H1 (cell line): ENCODE data around the gene MDC1. TPM values are rescaled to one million over a fixed set of nuclear protein-coding genes. Genes with fewer than 3 reads are reported as not detected.

Experiments
- CTCF ChIA-PET: fragments of 300-600 bp; sonication (Branson Sonifier 250); formaldehyde crosslinking; loops from one replicate; lab custom pipeline; 2021; ENCODE audit not compliant: partially characterized antibody; lab: Charles Lee
- POLR2A ChIA-PET: fragments of 300-600 bp; sonication (Branson Sonifier 250); formaldehyde crosslinking; loops from one replicate; lab custom pipeline; 2021; ENCODE audit warnings: inconsistent platforms; ENCODE audit not compliant: partially characterized antibody; lab: Charles Lee
- DNase-seq, 2 experiments: peaks; one replicate each; pipeline versions ENCODE4 v3.0.0 to v3.0.0-alpha.2; 2010 to 2022; ENCODE audit warnings: low spot score in 2 of 2, low read depth in 1 of 2, mixed read lengths in 1 of 2
- FAIRE-seq: peaks from 2 replicates; lab custom pipeline; 2011; peaks lifted over from hg19 to GRCh38; lab: Jason Lieb, UNC
- H2AFZ ChIP-seq: 2 replicates; pipeline ENCODE4 v1.8.1; 2012; ENCODE audit warnings: low read length, inconsistent platforms
- H2AK5ac ChIP-seq: 2 replicates; pipeline ENCODE4 v1.6.1; 2013; ENCODE audit warnings: low read depth, low read length
- H2BK120ac ChIP-seq: replicated peaks from 2 replicates; pipeline ENCODE3; 2013; ENCODE audit warnings: low read depth, low read length, inconsistent platforms
- H2BK12ac ChIP-seq: 2 replicates; pipeline ENCODE4 v1.6.1; 2013; ENCODE audit warnings: low read depth, low read length
- H2BK15ac ChIP-seq: 2 replicates; pipeline ENCODE4 v1.6.1; 2013; ENCODE audit warnings: low read length
- H2BK20ac ChIP-seq: 2 replicates; pipeline ENCODE4 v1.6.1; 2013; ENCODE audit warnings: low read length
- H2BK5ac ChIP-seq: 2 replicates; pipeline ENCODE4 v1.6.1; 2013; ENCODE audit warnings: low read depth, low read length
- H3K14ac ChIP-seq: 2 replicates; pipeline ENCODE4 v1.6.1; 2013; ENCODE audit warnings: inconsistent platforms; ENCODE audit not compliant: insufficient read length
- H3K18ac ChIP-seq: 2 replicates; pipeline ENCODE4 v1.6.1; 2013; ENCODE audit warnings: low read length; ENCODE audit errors: extremely low read depth
- H3K23ac ChIP-seq: 2 replicates; pipeline ENCODE4 v1.6.1; 2013; ENCODE audit warnings: inconsistent platforms; ENCODE audit not compliant: insufficient read length
- H3K23me2 ChIP-seq: 2 replicates; pipeline ENCODE4 v1.6.1; 2013; ENCODE audit warnings: low read depth, low read length
- H3K27ac ChIP-seq: 2 replicates; pipeline ENCODE4 v1.6.1; 2011; ENCODE audit warnings: low read depth, low read length, inconsistent platforms
- H3K27me3 ChIP-seq, 4 experiments: replicated peaks in 1 of 4; 1 replicate in 1 of 4; 2 replicates in 3 of 4; pipeline versions ENCODE4 v1.6.1 to v1.8.1; 2011 to 2013; ENCODE audit warnings: low read length in 3 of 4, mild to moderate bottlenecking in 3 of 4, inconsistent platforms in 2 of 4, mixed read lengths in 2 of 4, moderate library complexity in 1 of 4; ENCODE audit not compliant: control insufficient read depth in 3 of 4, insufficient read depth in 3 of 4; ENCODE audit errors: extremely low read depth in 1 of 4
- H3K36me3 ChIP-seq, 4 experiments: 2 replicates each; pipeline versions ENCODE4 v1.6.1 to v1.8.1; 2011 to 2013; ENCODE audit warnings: mild to moderate bottlenecking in 4 of 4, low read length in 3 of 4, moderate library complexity in 2 of 4, control low read depth in 1 of 4, inconsistent platforms in 1 of 4; ENCODE audit not compliant: insufficient read depth in 4 of 4, control insufficient read depth in 2 of 4
- H3K4ac ChIP-seq: replicated peaks from 2 replicates; pipeline ENCODE3; 2013; ENCODE audit warnings: low read length, low read depth, mixed read lengths, inconsistent platforms; ENCODE audit not compliant: insufficient read length
- H3K4me1 ChIP-seq, 4 experiments: replicated peaks in 1 of 4; 1 replicate in 1 of 4; 2 replicates in 3 of 4; pipeline versions ENCODE4 v1.6.1 to v1.8.1; 2011 to 2013; ENCODE audit warnings: low read length in 3 of 4, inconsistent platforms in 2 of 4, mixed read lengths in 1 of 4; ENCODE audit not compliant: insufficient read depth in 4 of 4, control insufficient read depth in 3 of 4
- H3K4me2 ChIP-seq, 2 experiments: 2 replicates each; pipeline versions ENCODE4 v1.6.1 to v1.8.1; 2011 to 2013; ENCODE audit warnings: low read depth in 2 of 2, low read length in 2 of 2, control low read depth in 1 of 2, inconsistent platforms in 1 of 2, mild to moderate bottlenecking in 1 of 2; ENCODE audit not compliant: insufficient read depth in 1 of 2
- H3K4me3 ChIP-seq, 4 experiments: fragments of 200-600, 300-600 bp in 1 of 4; sonication (generic), shearing (Covaris generic), sonication (Bioruptor Twin) in 1 of 4; 2 replicates each; pipeline versions ENCODE4 v1.5.1 to v1.8.1; 2011 to 2016; ENCODE audit warnings: low read length in 4 of 4, low read depth in 3 of 4, control low read depth in 2 of 4, inconsistent platforms in 2 of 4, mild to moderate bottlenecking in 2 of 4, mixed read lengths in 1 of 4, moderate library complexity in 1 of 4; ENCODE audit not compliant: insufficient read depth in 2 of 4; ENCODE audit errors: extremely low read depth in 1 of 4
- H3K56ac ChIP-seq: replicated peaks from 2 replicates; pipeline ENCODE3; 2013; ENCODE audit warnings: low read depth, mild to moderate bottlenecking, mixed read lengths, low read length, inconsistent platforms; ENCODE audit not compliant: insufficient read length
- H3K79me1 ChIP-seq: 2 replicates; pipeline ENCODE4 v1.6.1; 2013; ENCODE audit warnings: low read depth, low read length, control low read depth
- H3K79me2 ChIP-seq, 2 experiments: 2 replicates each; pipeline versions ENCODE4 v1.6.1 to v1.8.1; 2012 to 2013; ENCODE audit warnings: low read length in 2 of 2, mild to moderate bottlenecking in 2 of 2, inconsistent platforms in 1 of 2; ENCODE audit not compliant: insufficient read depth in 2 of 2, control insufficient read depth in 1 of 2
- H3K9ac ChIP-seq, 4 experiments: replicated peaks in 1 of 4; 1 replicate in 1 of 4; 2 replicates in 3 of 4; pipeline versions ENCODE4 v1.6.1 to v1.8.1; 2011 to 2013; ENCODE audit warnings: low read depth in 3 of 4, low read length in 3 of 4, control low read depth in 2 of 4, mild to moderate bottlenecking in 2 of 4, moderate library complexity in 2 of 4, inconsistent platforms in 1 of 4; ENCODE audit errors: extremely low read depth in 1 of 4
- H3K9me3 ChIP-seq, 2 experiments: 2 replicates each; pipeline versions ENCODE4 v1.6.1 to v1.8.1; 2012 to 2013; ENCODE audit warnings: mild to moderate bottlenecking in 2 of 2, moderate library complexity in 2 of 2, control low read depth in 1 of 2, inconsistent platforms in 1 of 2, low read depth in 1 of 2, low read length in 1 of 2, mixed read lengths in 1 of 2; ENCODE audit not compliant: insufficient read depth in 2 of 2
- H4K20me1 ChIP-seq, 2 experiments: replicated peaks in 1 of 2; 2 replicates each; pipeline versions ENCODE3 to v1.8.1; 2011 to 2013; ENCODE audit warnings: inconsistent platforms in 2 of 2, low read length in 2 of 2, mild to moderate bottlenecking in 1 of 2; ENCODE audit not compliant: insufficient read depth in 2 of 2, control insufficient read depth in 1 of 2
- H4K5ac ChIP-seq: 2 replicates; pipeline ENCODE4 v1.6.1; 2013; ENCODE audit warnings: low read length, low read depth, mixed read lengths, inconsistent platforms; ENCODE audit not compliant: insufficient read length
- H4K8ac ChIP-seq: 2 replicates; pipeline ENCODE4 v1.8.0; 2013; ENCODE audit warnings: mild to moderate bottlenecking, moderate library complexity, low read length, inconsistent platforms; ENCODE audit not compliant: insufficient read depth; ENCODE audit errors: extremely low read depth
- H4K91ac ChIP-seq: replicated peaks from 2 replicates; pipeline ENCODE3; 2013; ENCODE audit warnings: low read length, mixed read lengths, inconsistent platforms; ENCODE audit not compliant: insufficient read length
- ATF2 ChIP-seq: IDR thresholded peaks from 2 replicates; pipeline ENCODE4 v1.6.1; 2012; ENCODE audit warnings: low read length, inconsistent platforms
- CBX5 ChIP-seq: fragments of 300-800, 300-1000 bp; sonication (generic); IDR thresholded peaks from 2 replicates; pipeline ENCODE4 v1.7.1; 2016; ENCODE audit warnings: antibody characterized with exemption, low read length, low read depth
- CHD2 ChIP-seq: IDR thresholded peaks from 2 replicates; pipeline ENCODE4 v1.6.1; 2012; ENCODE audit warnings: low read length, improper control_type of control experiment
- E2F6 ChIP-seq: IDR thresholded peaks from 2 replicates; pipeline ENCODE4 v1.6.1; 2012; ENCODE audit warnings: inconsistent platforms
- KDM1A ChIP-seq: fragments of 200-600, 300-600 bp; sonication (generic); IDR thresholded peaks from 2 replicates; pipeline ENCODE4 v1.7.1; 2016; ENCODE audit warnings: mild to moderate bottlenecking, low read length, borderline replicate concordance
- SAP30 ChIP-seq: fragments of 300-600 bp; sonication (generic); IDR thresholded peaks from 2 replicates; pipeline ENCODE4 v1.7.1; 2012; ENCODE audit warnings: low read length, moderate library complexity, mild to moderate bottlenecking, inconsistent platforms; ENCODE audit not compliant: insufficient read depth, insufficient replicate concordance
- SRF ChIP-seq: IDR thresholded peaks from 2 replicates; pipeline ENCODE4 v1.6.1; 2011; ENCODE audit warnings: mild to moderate bottlenecking, low read depth, low read length, moderate library complexity
- TAF7 ChIP-seq: optimal IDR thresholded peaks from 2 replicates; pipeline ENCODE3; 2011; ENCODE audit warnings: low read depth, mild to moderate bottlenecking, inconsistent platforms, low read length, moderate library complexity, borderline replicate concordance
- TCF12 ChIP-seq: IDR thresholded peaks from 2 replicates; pipeline ENCODE4 v1.6.1; 2011; ENCODE audit warnings: low read depth, mild to moderate bottlenecking, low read length
- TEAD4 ChIP-seq: IDR thresholded peaks from 2 replicates; pipeline ENCODE4 v1.6.1; 2012; ENCODE audit warnings: low read depth, low read length, inconsistent platforms, mixed read lengths
- ZNF274 ChIP-seq: IDR thresholded peaks from 2 replicates; pipeline ENCODE4 v1.7.0; 2012; ENCODE audit warnings: low read length, borderline replicate concordance; ENCODE audit errors: extremely low read depth
- WGBS, 2 experiments: shearing (Covaris generic) in 1 of 2; methylation state at CpG; one replicate each; pipeline versions ENCODE4 v1.1.6 to v1.1.7; 2013 to 2015; ENCODE audit warnings: low lambda C conversion rate in 2 of 2, mixed read lengths in 2 of 2, inconsistent platforms in 1 of 2, low coverage in 1 of 2, missing lambda C conversion rate in 1 of 2; ENCODE audit not compliant: insufficient replicate concordance in 2 of 2, insufficient coverage in 1 of 2, insufficient read length in 1 of 2; ENCODE audit errors: extremely low coverage in 1 of 2, missing lambda C conversion rate in 1 of 2; 5-methylcytosine and 5-hydroxymethylcytosine counted together
- polyA plus RNA-seq, 7 experiments: library from polyadenylated mRNA; depleted of rRNA in 3 of 7; stranded (reverse) in 5 of 7; unstranded in 2 of 7; fragments of >200 nt in 5 of 7; fragments of 200-250 nt in 2 of 7; gene quantifications; 1 replicate in 5 of 7; 2 replicates in 1 of 7; 4 replicates in 1 of 7; pipeline versions ENCODE4 v1.2.1 to v1.2.3, GENCODE V29; 2011 to 2013; ENCODE audit warnings: missing spikeins in 2 of 7, mixed read lengths in 2 of 7
- total RNA-seq: library from RNA; stranded (reverse); fragmentation: NEBNext Ultra II Directional; extraction: Animal tissue kit (Norgen Biotek cat#: 25700); gene quantifications from 2 replicates; pipeline ENCODE4 v1.2.1, GENCODE V29; 2021

Gene MDC1
- total and polyA plus RNA-seq, 2 of the 8 experiments (the other 6 are each of a cell fraction or from before 2014, with no cell fraction given): 29.9 to 81.1 TPM

GRCh38 chr6:30712441-30712945 lies 4.6 kb downstream of the MDC1 start:
- Histone ChIP-seq H3K27ac (no peak overlapping the region), H4K20me1 (peaks cover 0 to 5% of the 10 kb centered on the region in 2 experiments), H2BK5ac (no peak overlapping the region), H3K4ac (no peak overlapping the region), H2AK5ac (no peak overlapping the region), H2BK15ac (no peak overlapping the region), H3K27me3 (no peaks in the 10 kb centered on the region), H4K91ac (no peak overlapping the region), H3K36me3 (peaks cover 29 to 54% (median 44%) of the 10 kb centered on the region in 4 experiments), H3K14ac (no peak overlapping the region), H3K4me2 (no peak overlapping the region), H3K79me1 (peaks cover 3% of the 10 kb centered on the region; the same call in 1 of the 2 replicates), H2AFZ (no peak overlapping the region), H2BK120ac (no peak overlapping the region), H3K23me2 (peaks cover 5% of the 10 kb centered on the region), H3K18ac (no peak overlapping the region), H4K8ac (no peak overlapping the region), H3K9ac (no peak overlapping the region), H2BK20ac (no peak overlapping the region), H3K56ac (no peak overlapping the region), H3K23ac (no peak overlapping the region), H2BK12ac (no peak overlapping the region), H3K79me2 (peaks cover 0 to 13% of the 10 kb centered on the region in 2 experiments; a peak in 2 of 4 replicates), H3K4me1 (no peaks in the 10 kb centered on the region; a peak in 5 of 7 replicates), H3K9me3 (no peaks in the 10 kb centered on the region), H3K4me3 (no peak overlapping the region), H4K5ac (no peak overlapping the region)
- POLR2A ChIA-PET: interaction anchor here (0.8 to 35.9 kb wide), 6 partner anchors 6 to 97 kb away, joined by 4 to 732 read pairs (median 4); partner anchors contain the start of genes MDC1, NRM and TUBB
- 86% methylated on average over 7 of the region's 7 CpGs; no CpG with 5 or more reads in 1 of the 2 experiments for WGBS, 2 experiments
- no peak for FAIRE-seq
- CTCF ChIA-PET: interaction anchor here (1.2 to 2.5 kb wide), 6 partner anchors 8 to 33 kb away, joined by 3 to 19 read pairs (median 6); no protein-coding TSS in a partner anchor
- no peak for DNase-seq
- TF ChIP-seq SRF (no peak), SAP30 (no peak), TEAD4 (no peak), TAF7 (no peak), CHD2 (no peak), CBX5 (no peak), ZNF274 (no peak), E2F6 (no peak), KDM1A (no peak), TCF12 (no peak), ATF2 (no peak)
